HEK293 (cell line): Measurements from ENCODE around the gene DNAJB8.

ENCODE experiments used
- CTCF ChIA-PET: fragments of 350-600 bp; formaldehyde crosslinking; extraction: SDS; loops from one replicate; lab custom pipeline; 2021; ENCODE audit warnings: antibody characterized with exemption; lab: Yijun Ruan, JAX
- POLR2A ChIA-PET: fragments of 300-600 bp; formaldehyde crosslinking; extraction: SDS; loops from one replicate; lab custom pipeline; 2020; ENCODE audit warnings: antibody characterized with exemption, inconsistent platforms; lab: Yijun Ruan, JAX
- H3K27ac ChIP-seq: fragments of 200-500 bp; sonication (Bioruptor generic); 2 replicates; pipeline ENCODE4 v1.5.1; 2014; ENCODE audit warnings: low read depth, low read length, control low read depth, inconsistent platforms; ENCODE audit errors: extremely low read depth
- H3K36me3 ChIP-seq, 2 experiments: fragments of 200-500 bp in 1 of 2; sonication (Bioruptor generic) in 1 of 2; 1 replicate in 1 of 2; 2 replicates in 1 of 2; pipeline ENCODE4 v1.5.1; 2014 to 2017; ENCODE audit warnings: inconsistent platforms in 2 of 2, low read length in 2 of 2; ENCODE audit not compliant: control insufficient read depth in 2 of 2, insufficient read depth in 1 of 2
- H3K4me1 ChIP-seq: fragments of 200-500 bp; sonication (Bioruptor generic); 2 replicates; pipeline ENCODE4 v1.5.1; 2014; ENCODE audit warnings: mild to moderate bottlenecking, low read length, inconsistent platforms; ENCODE audit not compliant: control insufficient read depth, insufficient read depth
- H3K4me3 ChIP-seq: 2 replicates; pipeline ENCODE4 v1.5.1; 2011; ENCODE audit warnings: low read depth, mild to moderate bottlenecking, control low read depth, low read length, moderate library complexity
- H3K9me3 ChIP-seq: fragments of 200-500 bp; sonication (Bioruptor generic); 2 replicates; pipeline ENCODE4 v1.5.1; 2014; ENCODE audit warnings: low read depth, low read length, inconsistent platforms; ENCODE audit not compliant: control insufficient read depth, insufficient read depth
- EGR2 ChIP-seq: fragments of 450-650 bp; formaldehyde crosslinking; IDR thresholded peaks from 2 replicates; pipeline ENCODE4 v1.5.1; 2016; ENCODE audit warnings: low read depth, missing biosample characterization, missing genetic modification characterization
- SCRT2 ChIP-seq: fragments of 450-650 bp; formaldehyde crosslinking; IDR thresholded peaks from 2 replicates; pipeline ENCODE4 v1.5.1; 2016; ENCODE audit warnings: missing biosample characterization, missing genetic modification characterization
- SP2 ChIP-seq: fragments of 450-650 bp; formaldehyde crosslinking; IDR thresholded peaks from 2 replicates; pipeline ENCODE4 v1.5.1; 2016; ENCODE audit warnings: missing biosample characterization, missing genetic modification characterization
- TCF7L2 ChIP-seq: IDR thresholded peaks from 2 replicates; pipeline ENCODE4 v1.6.1; 2011; ENCODE audit warnings: low read depth, mild to moderate bottlenecking, inconsistent platforms, low read length, moderate library complexity, borderline replicate concordance
- YY2 ChIP-seq: fragments of 450-650 bp; formaldehyde crosslinking; IDR thresholded peaks from 2 replicates; pipeline ENCODE4 v1.5.1; 2016; ENCODE audit warnings: missing biosample characterization, missing genetic modification characterization
- ZFHX2 ChIP-seq: fragments of 450-650 bp; formaldehyde crosslinking; conservative IDR thresholded peaks from 2 replicates; pipeline ENCODE4 v1.5.1; 2016; ENCODE audit warnings: missing biosample characterization, missing genetic modification characterization
- ZIC2 ChIP-seq: fragments of 450-650 bp; formaldehyde crosslinking; IDR thresholded peaks from 2 replicates; pipeline ENCODE4 v1.5.1; 2016; ENCODE audit warnings: missing biosample characterization, missing genetic modification characterization
- ZNF341 ChIP-seq: fragments of 450-650 bp; formaldehyde crosslinking; IDR thresholded peaks from 2 replicates; pipeline ENCODE4; 2016; ENCODE audit warnings: low read depth, missing biosample characterization, missing genetic modification characterization
- ZNF529 ChIP-seq: fragments of 450-650 bp; formaldehyde crosslinking; IDR thresholded peaks from 2 replicates; pipeline ENCODE4 v1.5.1; 2017; ENCODE audit warnings: missing genetic modification characterization, missing biosample characterization; ENCODE audit not compliant: insufficient replicate concordance
- ZNF600 ChIP-seq: fragments of 450-650 bp; formaldehyde crosslinking; IDR thresholded peaks from 2 replicates; pipeline ENCODE4 v1.5.1; 2016; ENCODE audit warnings: missing biosample characterization, missing genetic modification characterization
- ZNF623 ChIP-seq: fragments of 450-650 bp; formaldehyde crosslinking; IDR thresholded peaks from 2 replicates; pipeline ENCODE4 v1.5.1; 2016; ENCODE audit warnings: missing biosample characterization, missing genetic modification characterization
- ZNF654 ChIP-seq: fragments of 450-650 bp; formaldehyde crosslinking; IDR thresholded peaks from 2 replicates; pipeline ENCODE4 v1.5.1; 2016; ENCODE audit warnings: low read depth, missing biosample characterization, missing genetic modification characterization
- ZNF664 ChIP-seq: fragments of 450-650 bp; formaldehyde crosslinking; IDR thresholded peaks from 2 replicates; pipeline ENCODE4 v1.5.1; 2016; ENCODE audit warnings: missing biosample characterization, missing genetic modification characterization
- ZNF701 ChIP-seq: fragments of 450-650 bp; formaldehyde crosslinking; IDR thresholded peaks from 2 replicates; pipeline ENCODE4 v1.5.1; 2016; ENCODE audit warnings: missing biosample characterization, missing genetic modification characterization
- ZNF747 ChIP-seq: fragments of 450-650 bp; formaldehyde crosslinking; IDR thresholded peaks from 2 replicates; pipeline ENCODE4 v1.5.1; 2016; ENCODE audit warnings: missing biosample characterization, missing genetic modification characterization
- ZNF76 ChIP-seq: fragments of 450-650 bp; formaldehyde crosslinking; IDR thresholded peaks from 2 replicates; pipeline ENCODE4; 2016; ENCODE audit warnings: low read depth, missing biosample characterization, missing genetic modification characterization, borderline replicate concordance
- ZNF777 ChIP-seq: fragments of 450-650 bp; formaldehyde crosslinking; IDR thresholded peaks from 2 replicates; pipeline ENCODE4 v1.5.1; 2017; ENCODE audit warnings: missing biosample characterization, missing genetic modification characterization, borderline replicate concordance
- TF ChIP-seq, protein P1 (sequence below): fragments of 450-650 bp; formaldehyde crosslinking; IDR thresholded peaks from 2 replicates; pipeline ENCODE4 v1.5.1; 2016; ENCODE audit warnings: missing biosample characterization, missing genetic modification characterization
- TF ChIP-seq, protein P2 (sequence below): fragments of 450-650 bp; formaldehyde crosslinking; IDR thresholded peaks from 2 replicates; pipeline ENCODE4 v1.5.1; 2016; ENCODE audit warnings: missing biosample characterization, missing genetic modification characterization
- TF ChIP-seq, protein P3 (sequence below): fragments of 450-650 bp; formaldehyde crosslinking; conservative IDR thresholded peaks from 2 replicates; pipeline ENCODE4 v1.5.1; 2016; ENCODE audit warnings: low read depth, missing biosample characterization, missing genetic modification characterization

Gene DNAJB8

DNA sequence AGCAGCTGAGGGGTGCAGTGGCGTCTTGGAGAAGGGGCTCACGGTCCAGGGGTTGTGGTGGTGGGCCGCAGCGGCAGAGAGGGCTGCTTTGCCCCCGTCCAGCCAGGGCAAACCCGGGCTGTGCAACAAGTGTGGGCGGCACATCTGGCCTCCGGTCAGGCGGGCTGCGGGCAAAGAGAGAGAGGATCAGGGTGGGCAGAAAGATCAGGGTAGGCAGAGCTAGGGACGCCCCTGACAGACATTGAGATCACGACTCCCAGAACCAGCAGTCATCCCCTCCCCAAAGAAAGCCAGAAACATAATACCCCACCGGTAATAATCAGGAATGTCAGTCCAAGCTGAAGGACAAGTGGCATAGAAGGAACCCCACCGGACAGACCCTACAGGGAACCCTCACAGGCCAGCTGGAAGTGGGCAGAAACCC is 19.5 kb upstream of the DNAJB8 start:
- no peak overlapping the region for H3K27ac ChIP-seq
- no peaks in the 10 kb centered on the region; the same call in 1 of the 2 replicates for H3K4me1 ChIP-seq
- POLR2A ChIA-PET = no interaction called here
- peak; percentile 85 for TF ChIP-seq SCRT2 (tag by site-specific recombination)
- no peak for TF ChIP-seq ZNF664 (tag by site-specific recombination)
- TF ChIP-seq SP2 (tag by site-specific recombination) = peak; percentile 8; the same call in 1 of the 2 replicates
- peak; percentile 8; the same call in 1 of the 2 replicates for TF ChIP-seq ZFHX2 (tag by site-specific recombination)
- TF ChIP-seq EGR2 (tag by site-specific recombination) = no peak
- TF ChIP-seq ZNF654 (tag by site-specific recombination) = no peak
- TF ChIP-seq ZIC2 (tag by site-specific recombination) = peak; percentile 17; the same call in 1 of the 2 replicates
- H3K36me3 ChIP-seq = peaks cover 0 to 57% of the 10 kb centered on the region in 2 experiments; a peak in 1 of 3 replicates
- CTCF ChIA-PET = interaction anchor here (0.6 kb wide), 1 partner anchor 36 kb away, joined by 3 read pairs; no protein-coding TSS in a partner anchor
- no peaks in the 10 kb centered on the region for H3K9me3 ChIP-seq
- peak overlapping the region; percentile 71 for H3K4me3 ChIP-seq

DNA sequence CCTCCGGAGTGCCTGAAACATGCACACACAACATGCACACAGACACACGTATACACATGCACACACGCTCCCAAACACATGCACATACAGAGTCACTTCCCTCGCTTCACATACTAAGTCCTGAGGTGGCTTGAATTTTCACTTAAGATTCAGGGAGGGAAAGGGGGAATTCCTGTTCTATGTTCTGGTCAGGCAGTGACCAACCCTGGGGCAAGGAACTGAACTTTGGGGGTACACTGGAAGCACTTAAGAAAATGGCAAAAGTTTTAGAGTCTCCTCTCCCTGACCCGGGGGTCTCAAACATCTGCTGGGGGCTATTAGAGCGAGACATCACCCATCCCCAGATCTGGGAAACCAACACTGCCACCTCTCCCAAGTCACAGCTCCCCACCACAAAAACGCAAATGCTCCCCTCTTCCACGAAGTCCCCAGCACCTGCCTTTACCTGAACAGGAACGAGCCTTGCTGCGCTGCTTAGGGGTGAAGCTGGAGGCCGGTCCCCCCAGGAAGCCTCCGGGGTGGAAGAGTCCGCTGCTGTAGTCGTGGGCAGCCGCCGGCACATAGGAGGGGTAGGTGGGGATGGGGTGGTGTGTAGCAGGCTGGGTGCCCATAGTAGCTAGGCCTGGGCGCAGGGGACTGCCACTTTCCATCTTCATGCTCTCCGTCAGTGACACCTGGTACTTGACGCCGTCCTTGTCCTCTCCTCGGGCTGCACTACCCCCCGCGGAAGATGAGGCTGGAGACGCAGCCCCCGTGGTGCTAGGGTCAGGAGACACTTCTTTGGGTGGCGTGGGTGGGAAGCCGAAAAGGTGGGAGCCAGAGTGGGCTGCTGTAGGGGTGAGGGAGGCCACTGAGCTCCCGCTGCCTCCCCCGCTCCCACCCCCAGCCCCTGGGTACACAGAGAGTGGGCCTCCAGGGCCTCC is 18.9 kb upstream of the DNAJB8 start:
- CTCF ChIA-PET = interaction anchor here (0.6 kb wide), 1 partner anchor 36 kb away, joined by 3 read pairs; no protein-coding TSS in a partner anchor
- Histone ChIP-seq H3K27ac (no peak overlapping the region), H3K36me3 (peaks cover 0 to 59% of the 10 kb centered on the region in 2 experiments; a peak in 1 of 3 replicates), H3K4me3 (no peak overlapping the region), H3K4me1 (no peaks in the 10 kb centered on the region; the same call in 1 of the 2 replicates), H3K9me3 (no peaks in the 10 kb centered on the region)
- TF ChIP-seq EGR2 (tag by site-specific recombination) = peak; percentile 67
- TF ChIP-seq ZNF600 (tag by site-specific recombination) = 0 out of 2 replicates have a peak, but pooled peaks have one; percentile 40
- peak; percentile 80 for TF ChIP-seq ZFHX2 (tag by site-specific recombination)
- no peak for TF ChIP-seq ZNF76 (tag by site-specific recombination)
- POLR2A ChIA-PET = no interaction called here

DNA sequence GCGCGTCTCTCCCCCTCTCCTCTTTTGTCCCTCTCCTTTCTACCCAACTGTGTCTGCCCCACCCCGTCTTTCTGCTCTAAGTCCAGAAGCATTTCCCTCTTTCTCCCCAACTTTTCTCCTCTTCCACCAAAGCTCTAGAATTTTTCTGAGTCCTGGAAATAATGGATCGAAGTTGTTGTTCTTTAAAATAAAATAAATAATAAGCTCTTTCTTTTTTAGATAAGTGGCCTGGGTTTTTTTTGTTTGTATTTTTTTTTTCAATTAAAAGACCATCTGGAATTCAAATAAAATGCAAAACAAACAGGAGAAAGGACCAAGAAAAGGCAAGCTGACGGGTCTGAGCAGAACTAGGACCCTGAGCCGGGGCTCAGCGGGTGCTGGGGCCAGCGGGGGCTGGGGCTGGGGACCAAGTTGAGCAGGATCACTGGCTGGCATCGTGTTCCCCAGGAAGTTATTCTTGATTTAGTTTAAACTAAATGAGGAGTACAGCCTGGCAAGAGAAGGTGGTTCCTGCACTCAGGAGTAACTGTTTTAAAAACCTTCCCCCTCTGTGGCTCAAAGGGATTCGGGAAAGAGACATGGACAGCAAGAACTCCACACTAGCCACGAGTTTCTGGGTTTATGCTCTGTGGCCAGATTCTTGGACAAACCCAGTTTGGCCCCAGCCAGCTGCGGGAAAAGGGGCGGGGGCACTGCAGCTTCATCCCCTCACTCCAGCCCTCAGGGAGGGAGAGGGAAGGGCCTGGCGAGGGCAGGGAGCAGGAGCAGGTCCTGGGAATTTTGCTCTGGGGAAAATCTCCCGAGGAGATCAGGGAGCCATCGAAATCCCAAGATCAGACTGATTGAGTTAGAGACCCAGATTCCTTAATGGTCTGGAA is 18.0 kb upstream of the DNAJB8 start:
- Histone ChIP-seq H3K4me1 (no peaks in the 10 kb centered on the region; the same call in 1 of the 2 replicates), H3K36me3 (peaks cover 0 to 64% of the 10 kb centered on the region in 2 experiments; a peak in 1 of 3 replicates)
- POLR2A ChIA-PET = no interaction called here
- TF ChIP-seq ZNF747 (tag by site-specific recombination) (no peak), ZNF529 (tag by site-specific recombination) (no peak), TCF7L2 (no peak), ZNF701 (tag by site-specific recombination) (no peak), ZNF623 (tag by site-specific recombination) (no peak), YY2 (no peak), ZNF777 (tag by site-specific recombination) (no peak), ZNF341 (tag by site-specific recombination) (0 out of 2 replicates have a peak, but pooled peaks have one; percentile 48)
- TF ChIP-seq, protein P1, sequence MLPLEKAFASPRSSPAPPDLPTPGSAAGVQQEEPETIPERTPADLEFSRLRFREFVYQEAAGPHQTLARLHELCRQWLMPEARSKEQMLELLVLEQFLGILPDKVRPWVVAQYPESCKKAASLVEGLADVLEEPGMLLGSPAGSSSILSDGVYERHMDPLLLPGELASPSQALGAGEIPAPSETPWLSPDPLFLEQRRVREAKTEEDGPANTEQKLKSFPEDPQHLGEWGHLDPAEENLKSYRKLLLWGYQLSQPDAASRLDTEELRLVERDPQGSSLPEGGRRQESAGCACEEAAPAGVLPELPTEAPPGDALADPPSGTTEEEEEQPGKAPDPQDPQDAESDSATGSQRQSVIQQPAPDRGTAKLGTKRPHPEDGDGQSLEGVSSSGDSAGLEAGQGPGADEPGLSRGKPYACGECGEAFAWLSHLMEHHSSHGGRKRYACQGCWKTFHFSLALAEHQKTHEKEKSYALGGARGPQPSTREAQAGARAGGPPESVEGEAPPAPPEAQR (tag by site-specific recombination) = no peak
- TF ChIP-seq, protein P2, sequence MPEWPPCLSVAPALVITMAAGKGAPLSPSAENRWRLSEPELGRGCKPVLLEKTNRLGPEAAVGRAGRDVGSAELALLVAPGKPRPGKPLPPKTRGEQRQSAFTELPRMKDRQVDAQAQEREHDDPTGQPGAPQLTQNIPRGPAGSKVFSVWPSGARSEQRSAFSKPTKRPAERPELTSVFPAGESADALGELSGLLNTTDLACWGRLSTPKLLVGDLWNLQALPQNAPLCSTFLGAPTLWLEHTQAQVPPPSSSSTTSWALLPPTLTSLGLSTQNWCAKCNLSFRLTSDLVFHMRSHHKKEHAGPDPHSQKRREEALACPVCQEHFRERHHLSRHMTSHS = no peak
- TF ChIP-seq, protein P3, sequence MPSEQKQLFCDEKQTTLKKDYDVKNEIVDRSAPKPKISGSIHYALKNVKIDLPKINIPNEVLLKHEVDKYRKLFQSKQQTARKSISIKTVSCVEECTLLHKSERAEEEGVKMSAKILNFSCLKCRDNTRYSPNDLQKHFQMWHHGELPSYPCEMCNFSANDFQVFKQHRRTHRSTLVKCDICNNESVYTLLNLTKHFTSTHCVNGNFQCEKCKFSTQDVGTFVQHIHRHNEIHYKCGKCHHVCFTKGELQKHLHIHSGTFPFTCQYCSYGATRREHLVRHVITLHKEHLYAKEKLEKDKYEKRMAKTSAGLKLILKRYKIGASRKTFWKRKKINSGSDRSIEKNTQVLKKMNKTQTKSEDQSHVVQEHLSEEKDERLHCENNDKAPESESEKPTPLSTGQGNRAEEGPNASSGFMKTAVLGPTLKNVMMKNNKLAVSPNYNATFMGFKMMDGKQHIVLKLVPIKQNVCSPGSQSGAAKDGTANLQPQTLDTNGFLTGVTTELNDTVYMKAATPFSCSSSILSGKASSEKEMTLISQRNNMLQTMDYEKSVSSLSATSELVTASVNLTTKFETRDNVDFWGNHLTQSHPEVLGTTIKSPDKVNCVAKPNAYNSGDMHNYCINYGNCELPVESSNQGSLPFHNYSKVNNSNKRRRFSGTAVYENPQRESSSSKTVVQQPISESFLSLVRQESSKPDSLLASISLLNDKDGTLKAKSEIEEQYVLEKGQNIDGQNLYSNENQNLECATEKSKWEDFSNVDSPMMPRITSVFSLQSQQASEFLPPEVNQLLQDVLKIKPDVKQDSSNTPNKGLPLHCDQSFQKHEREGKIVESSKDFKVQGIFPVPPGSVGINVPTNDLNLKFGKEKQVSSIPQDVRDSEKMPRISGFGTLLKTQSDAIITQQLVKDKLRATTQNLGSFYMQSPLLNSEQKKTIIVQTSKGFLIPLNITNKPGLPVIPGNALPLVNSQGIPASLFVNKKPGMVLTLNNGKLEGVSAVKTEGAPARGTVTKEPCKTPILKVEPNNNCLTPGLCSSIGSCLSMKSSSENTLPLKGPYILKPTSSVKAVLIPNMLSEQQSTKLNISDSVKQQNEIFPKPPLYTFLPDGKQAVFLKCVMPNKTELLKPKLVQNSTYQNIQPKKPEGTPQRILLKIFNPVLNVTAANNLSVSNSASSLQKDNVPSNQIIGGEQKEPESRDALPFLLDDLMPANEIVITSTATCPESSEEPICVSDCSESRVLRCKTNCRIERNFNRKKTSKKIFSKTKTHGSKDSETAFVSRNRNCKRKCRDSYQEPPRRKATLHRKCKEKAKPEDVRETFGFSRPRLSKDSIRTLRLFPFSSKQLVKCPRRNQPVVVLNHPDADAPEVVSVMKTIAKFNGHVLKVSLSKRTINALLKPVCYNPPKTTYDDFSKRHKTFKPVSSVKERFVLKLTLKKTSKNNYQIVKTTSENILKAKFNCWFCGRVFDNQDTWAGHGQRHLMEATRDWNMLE (tag by site-specific recombination) = no peak

More for the DNA sequence above, 18.0 kb upstream of the DNAJB8 start:
- Histone ChIP-seq H3K9me3 (no peaks in the 10 kb centered on the region), H3K27ac (no peak overlapping the region), H3K4me3 (no peak overlapping the region)
- CTCF ChIA-PET = no interaction called here
